ENCODE data around the gene COL9A3.

The COL9A3 gene

DNA sequence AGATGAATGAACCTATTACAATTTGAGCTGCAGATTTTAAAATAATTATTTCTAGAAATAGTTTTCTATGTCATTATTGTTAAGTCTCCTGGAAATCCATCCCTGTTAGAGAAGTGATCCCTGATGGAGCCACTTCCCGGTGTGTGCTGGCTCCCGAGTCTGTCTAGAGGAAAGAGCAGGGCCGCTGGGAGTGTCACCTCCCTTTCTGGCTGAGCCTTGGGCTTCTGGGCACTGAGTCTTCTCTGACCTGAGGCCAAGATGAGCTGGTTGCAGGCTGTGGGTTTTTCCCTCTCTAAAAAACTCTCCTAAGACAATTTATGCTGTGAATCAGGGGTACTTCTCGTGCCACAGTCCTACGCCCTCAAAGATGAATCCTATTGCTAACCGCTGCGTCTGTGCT, 73.6 kb downstream of the COL9A3 start:
- in situ Hi-C loops (cut with MboI; ENCODE audit: low sequenced_read_pairs): no loop called here
